ENCODE data around the gene UMPS.

Gene UMPS

GRCh38 chr3:124797426-124797945 is 67.2 kb downstream of the UMPS start:
- Histone ChIP-seq H2BK120ac (ENCODE audit: low read depth, low read length) (no peak overlapping the region), H3K4me1 (ENCODE audit: control insufficient read depth in 2 of 2, insufficient read depth in 1 of 2, low read depth in 1 of 2, low read length in 2 of 2) (peaks cover 8 to 9% of the 10 kb centered on the region in 2 donors), H4K8ac (ENCODE audit: low read depth, low read length) (no peak overlapping the region), H3K4me3 (ENCODE audit: low read length in 2 of 2) (no peak overlapping the region), H3K79me1 (ENCODE audit: low read depth, low read length) (no peaks in the 10 kb centered on the region), H2BK12ac (ENCODE audit: low read length) (no peak overlapping the region), H2BK15ac (ENCODE audit: low read length) (no peak overlapping the region), H3K27me3 (ENCODE audit: control insufficient read depth in 3 of 3, insufficient read depth in 3 of 3, low read depth in 1 of 3, low read length in 3 of 3) (no peaks in the 10 kb centered on the region), H2AFZ (ENCODE audit: low read length) (no peak overlapping the region), H3K4ac (ENCODE audit: low read length) (no peak overlapping the region), H3K36me3 (replicated peaks in 1 of 2; ENCODE audit: control insufficient read depth in 2 of 2, insufficient read depth in 2 of 2, low read length in 2 of 2) (peaks cover 0 to 21% of the 10 kb centered on the region in 2 donors), H3K9ac (ENCODE audit: low read depth, low read length, poor library complexity) (no peak overlapping the region), H3K23ac (ENCODE audit: low read depth, low read length, poor library complexity) (no peak overlapping the region), H4K91ac (ENCODE audit: low read depth, low read length, poor library complexity) (no peak overlapping the region), H3K9me3 (replicated peaks in 1 of 2; ENCODE audit: control insufficient read depth in 2 of 2, insufficient read depth in 1 of 2, low read depth in 1 of 2, low read length in 2 of 2) (no peaks in the 10 kb centered on the region), H3K18ac (ENCODE audit: low read length) (no peak overlapping the region), H3K14ac (ENCODE audit: low read length) (no peak overlapping the region), H2BK5ac (ENCODE audit: low read length) (no peak overlapping the region), H3K4me2 (ENCODE audit: insufficient read depth, low read length, poor library complexity, severe bottlenecking) (no peak overlapping the region), H2AK5ac (ENCODE audit: low read depth, low read length) (no peak overlapping the region), H3K27ac (replicated peaks; ENCODE audit: low read length) (no peak overlapping the region)
- DNase-seq (ENCODE audit: low spot score) = no peak
- WGBS, 2 donors (ENCODE audit: extremely low coverage in 2 of 2, insufficient read length in 2 of 2, insufficient replicate concordance in 1 of 2) = no CpG with 5 or more reads among the region's 4 CpGs

Small RNAs within 50 kb of the gene (small RNA-seq; reads per million reads assigned to genes)
- gene MIR544B (ENCODE audit: insufficient read depth) = 2.0 reads per million

All from neuronal stem cell (in vitro differentiated cells).